Mononuclear cell (primary cell): ENCODE results near the gene PHACTR1. TPM values are rescaled to one million over a fixed set of nuclear protein-coding genes. Genes with fewer than 3 reads are reported as not detected.

Experiments used
- H3K27me3 ChIP-seq: 2 replicates; pipeline ENCODE4 v1.6.0; 2011; ENCODE audit warnings: low read length, control low read depth; ENCODE audit not compliant: insufficient read depth
- H3K4me1 ChIP-seq: 2 replicates; pipeline ENCODE4 v1.5.1; 2011; ENCODE audit warnings: mild to moderate bottlenecking, low read length, control low read depth; ENCODE audit not compliant: insufficient read depth
- H3K4me3 ChIP-seq: 2 replicates; pipeline ENCODE4 v1.5.1; 2011; ENCODE audit warnings: mild to moderate bottlenecking, low read length, moderate library complexity
- H3K9me3 ChIP-seq: 2 replicates; pipeline ENCODE4 v1.5.1; 2011; ENCODE audit warnings: low read depth, mild to moderate bottlenecking, control low read depth, low read length
- total RNA-seq: library from RNA; depleted of rRNA; stranded (reverse); fragments of >200 nt; gene quantifications from one replicate; pipeline ENCODE4 v1.2.3, GENCODE V29; 2012

Gene PHACTR1
- total RNA-seq, 1 donor, result 81.6 TPM

GRCh38 chr6:13286181-13286580 is 569.6 kb downstream of the PHACTR1 start:
- H3K9me3 ChIP-seq, result no peaks in the 10 kb centered on the region

DNA sequence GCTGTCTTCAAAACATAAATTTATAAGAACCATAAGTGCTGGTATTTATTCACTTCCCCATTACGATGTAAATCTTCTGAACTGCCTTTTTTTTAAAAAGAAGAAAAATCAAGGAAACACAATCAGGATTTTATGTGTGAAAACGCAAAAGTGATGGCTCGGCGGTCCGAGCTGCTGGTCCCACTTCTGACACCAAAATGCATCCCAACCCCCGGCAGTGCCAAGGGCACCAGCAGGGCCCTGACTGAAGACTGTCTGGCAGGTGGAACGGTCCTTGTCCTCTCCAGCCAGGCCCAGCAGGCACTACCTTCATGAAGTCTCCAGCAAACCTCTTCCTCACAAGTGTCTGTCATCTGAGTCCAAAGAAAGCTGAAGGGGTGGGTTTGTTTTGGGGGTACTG is 570.5 kb downstream of the PHACTR1 start:
- Histone ChIP-seq H3K4me3 (no peak overlapping the region), H3K9me3 (no peaks in the 10 kb centered on the region), H3K4me1 (peaks cover 24% of the 10 kb centered on the region), H3K27me3 (no peaks in the 10 kb centered on the region)

More at GRCh38 chr6:13286181-13286580, 569.6 kb downstream of the PHACTR1 start:
- Histone ChIP-seq H3K4me1 (peaks cover 24% of the 10 kb centered on the region), H3K4me3 (no peak overlapping the region), H3K27me3 (no peaks in the 10 kb centered on the region)

DNA sequence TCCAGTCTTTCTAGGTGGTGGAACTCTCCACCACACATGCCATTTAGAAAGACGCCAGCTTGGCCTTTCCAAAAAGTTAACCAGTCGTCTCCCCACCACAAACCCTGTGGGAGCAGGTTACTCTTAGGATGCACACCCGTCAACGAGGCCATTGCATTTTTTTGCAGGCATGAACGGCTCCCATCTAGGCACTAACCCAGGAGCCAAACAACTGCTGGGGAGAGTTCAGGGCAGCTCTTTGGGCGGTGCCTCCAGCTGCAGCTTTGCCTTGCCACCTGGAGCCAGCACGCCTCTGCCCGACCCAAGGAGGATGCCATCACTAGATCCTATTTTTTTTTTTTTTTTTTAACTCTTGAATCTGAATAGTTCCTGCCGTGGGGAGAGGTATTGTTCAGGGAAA is 571.9 kb downstream of the PHACTR1 start:
- Histone ChIP-seq H3K9me3 (no peaks in the 10 kb centered on the region), H3K27me3 (no peaks in the 10 kb centered on the region), H3K4me3 (no peak overlapping the region), H3K4me1 (peaks cover 24% of the 10 kb centered on the region)

DNA sequence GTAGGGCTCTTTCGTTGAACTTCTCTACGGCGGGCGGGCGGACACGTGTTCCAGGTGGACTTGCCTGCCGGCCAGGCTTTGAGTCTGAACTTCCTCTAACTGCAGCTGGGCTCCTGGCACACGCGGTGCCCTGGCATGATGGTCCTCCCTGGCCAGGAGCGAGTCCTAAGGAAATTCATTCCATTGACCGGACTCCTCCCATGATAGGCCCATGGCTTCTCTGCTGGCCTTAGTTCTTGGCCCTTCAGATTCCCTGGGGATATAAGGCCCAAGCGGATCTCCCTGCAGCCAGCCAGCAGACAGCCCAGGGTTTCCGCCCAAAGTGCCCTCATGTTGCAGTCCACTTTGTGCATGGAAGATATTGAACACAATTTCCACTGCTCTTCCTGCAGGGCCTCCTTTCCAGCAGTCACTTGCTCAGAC is 572.4 kb downstream of the PHACTR1 start:
- Histone ChIP-seq H3K27me3 (no peaks in the 10 kb centered on the region), H3K4me3 (no peak overlapping the region), H3K4me1 (peaks cover 24% of the 10 kb centered on the region), H3K9me3 (no peaks in the 10 kb centered on the region)

GRCh38 chr6:13289789-13290318 is 573.3 kb downstream of the PHACTR1 start:
- Histone ChIP-seq H3K27me3 (no peaks in the 10 kb centered on the region), H3K4me3 (no peak overlapping the region), H3K4me1 (peaks cover 24% of the 10 kb centered on the region), H3K9me3 (no peaks in the 10 kb centered on the region)

DNA sequence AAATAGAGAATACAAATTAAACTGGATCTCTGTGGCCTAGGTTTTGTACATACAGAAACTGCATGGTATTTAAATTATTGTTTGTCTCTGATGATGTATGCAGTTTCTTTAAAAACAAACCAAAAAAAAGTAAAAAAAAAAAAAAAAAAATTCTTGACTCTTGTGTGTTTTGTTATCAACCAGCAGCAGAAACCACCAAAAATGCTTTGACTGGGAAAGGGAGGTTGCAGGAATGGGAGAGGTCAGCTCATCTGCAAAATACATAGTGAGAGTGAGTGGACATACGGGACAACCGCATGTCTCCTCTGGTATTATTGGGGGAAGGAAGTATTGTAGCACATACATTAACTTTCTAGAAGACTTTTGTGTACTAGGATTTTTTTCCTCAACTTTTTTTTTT is 573.8 kb downstream of the PHACTR1 start:
- H3K4me3 ChIP-seq, result no peak overlapping the region
- peaks cover 24% of the 10 kb centered on the region for H3K4me1 ChIP-seq
- H3K27me3 ChIP-seq, result no peaks in the 10 kb centered on the region
- no peaks in the 10 kb centered on the region for H3K9me3 ChIP-seq

- H3K4me1 ChIP-seq, result peaks cover 11% of the 10 kb centered on the region
- no peaks in the 10 kb centered on the region for H3K27me3 ChIP-seq
- H3K4me3 ChIP-seq, result no peak overlapping the region
- H3K9me3 ChIP-seq, result no peaks in the 10 kb centered on the region
Measured at GRCh38 chr6:13292774-13293173, 576.2 kb downstream of the PHACTR1 start.

DNA sequence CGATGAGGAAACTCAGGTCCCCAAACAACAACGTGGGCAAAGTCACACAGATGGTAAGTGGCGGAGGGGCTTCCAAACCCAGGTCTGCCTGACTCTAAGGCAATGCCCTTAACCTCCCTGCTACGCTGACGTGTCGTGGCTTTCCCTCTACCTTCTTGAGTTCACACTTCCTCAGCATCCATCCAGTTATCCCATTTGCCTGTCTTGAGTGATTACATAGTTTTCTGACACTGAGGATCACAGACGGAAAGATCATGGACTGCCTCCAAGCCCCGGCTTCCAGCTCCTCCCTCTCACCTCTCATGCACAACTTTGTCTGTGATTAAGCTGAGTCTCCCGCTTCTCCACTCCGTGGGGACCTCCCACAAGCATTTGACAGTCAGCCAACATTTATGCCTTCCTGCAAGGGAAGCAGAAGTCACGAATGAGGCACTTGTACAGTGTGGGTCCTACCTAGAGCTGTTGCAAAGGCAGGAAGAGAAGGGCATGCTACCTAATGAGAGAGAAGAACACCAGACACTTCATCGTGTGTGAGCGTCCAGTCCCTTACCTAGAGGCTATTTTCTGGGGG is 578.0 kb downstream of the PHACTR1 start:
- H3K4me3 ChIP-seq, result no peak overlapping the region
- H3K4me1 ChIP-seq, result peaks cover 11% of the 10 kb centered on the region
- no peaks in the 10 kb centered on the region for H3K27me3 ChIP-seq
- H3K9me3 ChIP-seq, result no peaks in the 10 kb centered on the region

- no peaks in the 10 kb centered on the region for H3K9me3 ChIP-seq
- H3K4me3 ChIP-seq, result no peak overlapping the region
Measured at GRCh38 chr6:13295576-13295975, 579.0 kb downstream of the PHACTR1 start.

GRCh38 chr6:13296536-13296997 is 580.0 kb downstream of the PHACTR1 start:
- Histone ChIP-seq H3K4me1 (peaks cover 11% of the 10 kb centered on the region), H3K9me3 (no peaks in the 10 kb centered on the region), H3K4me3 (no peak overlapping the region), H3K27me3 (no peaks in the 10 kb centered on the region)

More at GRCh38 chr6:13295576-13295975, 579.0 kb downstream of the PHACTR1 start:
- Histone ChIP-seq H3K4me1 (peaks cover 11% of the 10 kb centered on the region), H3K27me3 (no peaks in the 10 kb centered on the region)

GRCh38 chr6:13297391-13297790 is 580.8 kb downstream of the PHACTR1 start:
- peaks cover 18% of the 10 kb centered on the region for H3K4me1 ChIP-seq
- no peaks in the 10 kb centered on the region for H3K27me3 ChIP-seq
- no peak overlapping the region for H3K4me3 ChIP-seq
- H3K9me3 ChIP-seq, result no peaks in the 10 kb centered on the region

- Histone ChIP-seq H3K4me3 (no peak overlapping the region), H3K27me3 (no peaks in the 10 kb centered on the region), H3K9me3 (no peaks in the 10 kb centered on the region), H3K4me1 (peaks cover 28% of the 10 kb centered on the region)
Measured at GRCh38 chr6:13298446-13298845, 581.9 kb downstream of the PHACTR1 start.

GRCh38 chr6:13299403-13299821 is 582.8 kb downstream of the PHACTR1 start:
- H3K9me3 ChIP-seq, result no peaks in the 10 kb centered on the region
- no peaks in the 10 kb centered on the region for H3K27me3 ChIP-seq
- H3K4me3 ChIP-seq, result no peak overlapping the region
- peaks cover 38% of the 10 kb centered on the region for H3K4me1 ChIP-seq

- Histone ChIP-seq H3K9me3 (no peaks in the 10 kb centered on the region), H3K4me1 (peaks cover 39% of the 10 kb centered on the region), H3K27me3 (no peaks in the 10 kb centered on the region), H3K4me3 (no peak overlapping the region)
Measured at GRCh38 chr6:13299918-13300317, 583.4 kb downstream of the PHACTR1 start.

GRCh38 chr6:13300643-13301590 is 584.4 kb downstream of the PHACTR1 start:
- no peaks in the 10 kb centered on the region for H3K27me3 ChIP-seq

More at GRCh38 chr6:13300643-13301590, 584.4 kb downstream of the PHACTR1 start:
- H3K9me3 ChIP-seq, result no peaks in the 10 kb centered on the region
- peaks cover 33% of the 10 kb centered on the region for H3K4me1 ChIP-seq
- H3K4me3 ChIP-seq, result no peak overlapping the region
